Astrocyte of the hippocampus (primary cell): ENCODE data around the gene IL20RB.
"Not testable (repeated sequence)": the region's sequence is repeated elsewhere in the genome, so short reads cannot be mapped to it uniquely, and the experiment has no call there.

Source experiments
- DNase-seq: peaks from one replicate; pipeline ENCODE4 v3.0.0; 2011; ENCODE audit warnings: low read depth, low spot score

The IL20RB gene

GRCh38 chr3:136946978-136947377, 10.8 kb upstream of the IL20RB start:
- no peak for DNase-seq

- no peak for DNase-seq
Observed at GRCh38 chr3:136947477-136947876, 10.3 kb upstream of the IL20RB start.

GRCh38 chr3:136949146-136949545, 8.6 kb upstream of the IL20RB start:
- DNase-seq: no peak

GRCh38 chr3:136949708-136950107, 8.1 kb upstream of the IL20RB start:
- DNase-seq: no peak

- DNase-seq: no peak
Observed at GRCh38 chr3:136950623-136951022, 7.2 kb upstream of the IL20RB start.

GRCh38 chr3:136952292-136952691, 5.5 kb upstream of the IL20RB start:
- no peak for DNase-seq

GRCh38 chr3:136954251-136954650, 3.5 kb upstream of the IL20RB start:
- DNase-seq: peak; percentile 33

GRCh38 chr3:136954980-136955780, 2.6 kb upstream of the IL20RB start:
- DNase-seq: peak; percentile 58

GRCh38 chr3:136955813-136956212, 2.0 kb upstream of the IL20RB start:
- DNase-seq: peak; percentile 75

- no peak for DNase-seq
Observed at GRCh38 chr3:136956971-136957370, 812 bp upstream of the IL20RB start.

- DNase-seq: no peak
Observed at GRCh38 chr3:136958939-136959338, 1.2 kb downstream of the IL20RB start.

- no peak for DNase-seq
Observed at GRCh38 chr3:136959599-136959998, 1.8 kb downstream of the IL20RB start.

GRCh38 chr3:136960838-136961836, 3.4 kb downstream of the IL20RB start:
- DNase-seq: peak; percentile 35

GRCh38 chr3:136962927-136963326, 5.1 kb downstream of the IL20RB start:
- no peak for DNase-seq

- not testable (repeated sequence) for DNase-seq
Observed at GRCh38 chr3:136969539-136969938, 11.8 kb downstream of the IL20RB start.

GRCh38 chr3:136973352-136973751, 15.6 kb downstream of the IL20RB start:
- DNase-seq: no peak

- DNase-seq: no peak
Observed at GRCh38 chr3:136974670-136975069, 16.9 kb downstream of the IL20RB start.

GRCh38 chr3:136979204-136979603, 21.4 kb downstream of the IL20RB start:
- no peak for DNase-seq

- no peak for DNase-seq
Observed at GRCh38 chr3:136979684-136980083, 21.9 kb downstream of the IL20RB start.

- no peak for DNase-seq
Observed at GRCh38 chr3:136982033-136982432, 24.2 kb downstream of the IL20RB start.

- no peak for DNase-seq
Observed at GRCh38 chr3:136982520-136983138, 24.8 kb downstream of the IL20RB start.

GRCh38 chr3:136984837-136985236, 27.1 kb downstream of the IL20RB start:
- DNase-seq: peak; percentile 19
